ENCODE data around the gene DDX23. TPM values are rescaled to one million over a fixed set of nuclear protein-coding genes. Genes with fewer than 3 reads are reported as not detected.

Gene DDX23
- total RNA-seq, 1 experiment from 2014 or later: 151 TPM

- Mint-ChIP-seq H3K27me3 (ENCODE audit: insufficient read depth, unreplicated experiment) (no peaks in the 10 kb centered on the region), H3K9me3 (ENCODE audit: unreplicated experiment) (no peaks in the 10 kb centered on the region), H3K4me1 (ENCODE audit: low read depth, unreplicated experiment) (peaks cover 14% of the 10 kb centered on the region), H3K27ac (ENCODE audit: unreplicated experiment) (peak overlapping the region; percentile 35), H3K4me3 (ENCODE audit: unreplicated experiment) (no peak overlapping the region), H3K36me3 (ENCODE audit: insufficient read depth, unreplicated experiment) (peaks cover 16% of the 10 kb centered on the region)
- H3K4me1 ChIP-seq: peaks cover 26% of the 10 kb centered on the region
- no peak for DNase-seq
- ChIA-PET POLR2A (no interaction called here), CTCF (interaction anchor here (1.1 kb wide), 1 partner anchor 18 kb away, joined by 4 read pairs; no protein-coding TSS in a partner anchor)
- no peaks in the 10 kb centered on the region for H3K36me3 ChIP-seq (ENCODE audit: control insufficient read depth, insufficient read depth, low read length)
- no peaks in the 10 kb centered on the region for H3K9me3 ChIP-seq
- H3K4me3 ChIP-seq (ENCODE audit: low read depth, low read length): no peak overlapping the region
- no TSS peak for BruUV-seq (replicated peaks)
- TF ChIP-seq CTCF (IDR thresholded peaks at IDR 0.05; ENCODE audit: insufficient read depth in 1 of 2, low read depth in 1 of 2, low read length in 1 of 2, severe bottlenecking in 1 of 2, unreplicated experiment in 1 of 2): no peak
- intact Hi-C loops (cut with micrococcal nuclease; ENCODE audit: unreplicated experiment): no loop called here
- no peaks in the 10 kb centered on the region for H3K27me3 ChIP-seq (replicated peaks; ENCODE audit: control insufficient read depth, insufficient read depth, low read length)
Observed at GRCh38 chr12:48869191-48869590, 17.2 kb upstream of the DDX23 start.

GRCh38 chr12:48868451-48868850, 16.5 kb upstream of the DDX23 start:
- Mint-ChIP-seq H3K27me3 (ENCODE audit: insufficient read depth, unreplicated experiment) (no peaks in the 10 kb centered on the region), H3K9me3 (ENCODE audit: unreplicated experiment) (no peaks in the 10 kb centered on the region), H3K27ac (ENCODE audit: unreplicated experiment) (no peak overlapping the region), H3K4me1 (ENCODE audit: low read depth, unreplicated experiment) (peaks cover 14% of the 10 kb centered on the region), H3K4me3 (ENCODE audit: unreplicated experiment) (no peak overlapping the region), H3K36me3 (ENCODE audit: insufficient read depth, unreplicated experiment) (peaks cover 16% of the 10 kb centered on the region)
- POLR2A ChIA-PET: no interaction called here
- BruUV-seq (replicated peaks): no TSS peak
- H3K27me3 ChIP-seq (replicated peaks; ENCODE audit: control insufficient read depth, insufficient read depth, low read length): no peaks in the 10 kb centered on the region
- H3K4me1 ChIP-seq: peaks cover 26% of the 10 kb centered on the region
- intact Hi-C loops (cut with micrococcal nuclease; ENCODE audit: unreplicated experiment): no loop called here
- DNase-seq: no peak
- H3K36me3 ChIP-seq (ENCODE audit: control insufficient read depth, insufficient read depth, low read length): no peaks in the 10 kb centered on the region
- no peaks in the 10 kb centered on the region for H3K9me3 ChIP-seq
- CTCF ChIA-PET: interaction anchor here (1.1 to 2.1 kb wide), 2 partner anchors 18 to 22 kb away, joined by 4 to 13 read pairs; no protein-coding TSS in a partner anchor
- no peak for TF ChIP-seq CTCF (IDR thresholded peaks at IDR 0.05; ENCODE audit: insufficient read depth in 1 of 2, low read depth in 1 of 2, low read length in 1 of 2, severe bottlenecking in 1 of 2, unreplicated experiment in 1 of 2)
- H3K4me3 ChIP-seq (ENCODE audit: low read depth, low read length): no peak overlapping the region

- no peak for DNase-seq
- peak overlapping the region; percentile 80 for H3K27ac Mint-ChIP-seq (ENCODE audit: unreplicated experiment)
- peaks cover 14% of the 10 kb centered on the region for H3K4me1 Mint-ChIP-seq (ENCODE audit: low read depth, unreplicated experiment)
- no peak overlapping the region for H3K4me3 ChIP-seq (ENCODE audit: low read depth, low read length)
- BruUV-seq (replicated peaks): no TSS peak
- ChIA-PET CTCF (interaction anchor here (1.2 to 2.5 kb wide), 6 partner anchors 14 to 91 kb away, joined by 3 to 30 read pairs (median 10); partner anchors contain the start of genes ARF3 and DDX23), POLR2A (interaction anchor here (0.6 to 3.2 kb wide), 9 partner anchors 13 to 173 kb away, joined by 3 to 49 read pairs (median 4); partner anchors contain the start of genes ARF3, DDX23 and FKBP11)
- no peaks in the 10 kb centered on the region for H3K9me3 ChIP-seq
- no peak for TF ChIP-seq CTCF (IDR thresholded peaks at IDR 0.05; ENCODE audit: insufficient read depth in 1 of 2, low read depth in 1 of 2, low read length in 1 of 2, severe bottlenecking in 1 of 2, unreplicated experiment in 1 of 2)
- intact Hi-C loops (cut with micrococcal nuclease; ENCODE audit: unreplicated experiment): no loop called here
- peaks cover 22% of the 10 kb centered on the region for H3K4me1 ChIP-seq
- H3K9me3 Mint-ChIP-seq (ENCODE audit: unreplicated experiment): no peaks in the 10 kb centered on the region
- peak overlapping the region; percentile 89 for H3K4me3 Mint-ChIP-seq (ENCODE audit: unreplicated experiment)
- H3K27me3 ChIP-seq (replicated peaks; ENCODE audit: control insufficient read depth, insufficient read depth, low read length): no peaks in the 10 kb centered on the region
- peaks cover 16% of the 10 kb centered on the region for H3K36me3 Mint-ChIP-seq (ENCODE audit: insufficient read depth, unreplicated experiment)
- H3K36me3 ChIP-seq (ENCODE audit: control insufficient read depth, insufficient read depth, low read length): no peaks in the 10 kb centered on the region
- no peaks in the 10 kb centered on the region for H3K27me3 Mint-ChIP-seq (ENCODE audit: insufficient read depth, unreplicated experiment)
Observed at GRCh38 chr12:48866052-48866711, 14.2 kb upstream of the DDX23 start.
